ENCODE results near the gene PCYT1A. TPM values are rescaled to one million over a fixed set of nuclear protein-coding genes. Genes with fewer than 3 reads are reported as not detected.
A peak's percentile ranks its signal among the peaks of the same experiment; 100 is the strongest.
"Not testable (repeated sequence)": the region's sequence is repeated elsewhere in the genome, so short reads cannot be mapped to it uniquely, and the experiment has no call there.

Gene PCYT1A
- total RNA-seq, 1 donor from 2014 or later = 65.7 TPM

DNA sequence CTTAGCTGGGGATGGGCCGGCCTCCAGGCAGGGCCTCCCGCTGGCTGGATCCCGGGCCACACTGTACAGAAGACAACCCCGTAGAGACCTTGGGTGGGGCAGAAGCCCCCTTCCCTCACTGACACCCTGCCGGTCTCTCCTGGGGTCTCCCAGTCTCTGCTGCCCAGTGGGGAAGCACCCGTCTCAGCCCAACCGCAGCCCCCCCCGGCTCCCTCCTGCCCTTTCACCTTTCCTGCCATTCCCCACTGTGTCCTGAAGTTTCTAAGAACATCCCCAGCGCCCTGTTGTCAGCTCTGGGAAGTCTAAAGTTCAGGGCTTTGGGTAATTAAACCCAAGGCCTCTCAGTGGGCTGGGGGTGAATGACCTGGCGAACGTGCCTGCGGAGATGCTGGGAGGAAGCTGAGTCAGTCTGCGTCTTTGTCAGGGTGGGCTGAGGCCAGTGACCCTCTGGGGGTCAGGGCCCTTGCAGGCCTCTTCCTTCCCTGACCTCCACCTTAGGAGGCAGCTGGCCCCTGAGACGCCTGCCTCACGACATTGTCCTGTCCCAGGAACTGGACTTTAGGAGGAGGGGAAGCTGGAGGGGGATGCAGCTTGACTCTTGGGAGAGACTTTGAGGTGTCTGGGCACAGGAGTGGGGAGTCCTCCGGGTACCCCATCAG is 72.6 kb downstream of the PCYT1A start:
- no peak for DNase-seq (ENCODE audit: low spot score)

DNA sequence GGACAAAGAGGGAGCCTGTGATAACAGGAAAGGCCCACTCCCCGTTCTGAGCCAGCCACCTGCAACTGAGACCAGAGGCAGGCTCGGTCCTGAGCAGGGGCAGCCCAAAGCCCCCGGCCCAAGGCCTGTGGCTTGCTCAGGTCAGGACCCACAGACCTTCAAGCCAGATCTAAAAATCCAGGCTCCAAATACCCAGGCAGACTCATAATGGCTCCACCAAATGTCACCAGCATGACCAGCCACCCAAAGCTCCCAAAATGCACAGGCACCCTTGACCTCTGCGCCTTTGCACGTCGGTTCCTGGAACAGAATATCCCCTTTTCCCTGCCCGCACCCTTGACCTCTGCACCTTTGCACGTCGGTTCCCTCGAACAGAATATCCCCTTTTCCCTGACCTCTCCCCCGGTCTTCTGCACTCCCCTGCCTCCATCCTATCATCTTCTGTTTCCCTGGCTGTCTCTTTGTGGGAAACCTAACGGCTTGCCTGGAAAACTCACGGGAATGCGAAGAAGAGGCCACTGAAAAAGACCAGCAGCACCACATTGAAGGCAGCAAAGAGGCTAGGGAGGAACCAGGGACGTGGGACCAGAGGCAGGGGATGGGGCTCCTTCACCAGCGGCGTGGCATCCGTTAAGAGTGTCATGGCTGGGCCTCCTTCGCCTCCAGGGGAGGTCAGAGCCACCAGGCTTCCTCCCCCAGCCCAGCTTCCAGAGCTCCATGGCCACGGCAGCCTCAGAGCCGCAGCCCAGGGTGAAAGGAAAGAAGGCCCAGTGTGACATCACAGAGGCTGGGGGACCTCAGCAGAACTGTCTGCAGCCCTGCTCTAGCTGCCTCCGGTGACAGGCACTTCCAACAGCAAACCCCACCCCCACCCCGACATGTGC is 76.6 kb downstream of the PCYT1A start, which contains the start of gene ZDHHC19:
TSS of gene ZDHHC19 (minus strand) at position 728 of the 884 bp plus-strand sequence. CDS start at position 643, 85 bp downstream.
- DNase-seq (ENCODE audit: low spot score) = no peak

DNA sequence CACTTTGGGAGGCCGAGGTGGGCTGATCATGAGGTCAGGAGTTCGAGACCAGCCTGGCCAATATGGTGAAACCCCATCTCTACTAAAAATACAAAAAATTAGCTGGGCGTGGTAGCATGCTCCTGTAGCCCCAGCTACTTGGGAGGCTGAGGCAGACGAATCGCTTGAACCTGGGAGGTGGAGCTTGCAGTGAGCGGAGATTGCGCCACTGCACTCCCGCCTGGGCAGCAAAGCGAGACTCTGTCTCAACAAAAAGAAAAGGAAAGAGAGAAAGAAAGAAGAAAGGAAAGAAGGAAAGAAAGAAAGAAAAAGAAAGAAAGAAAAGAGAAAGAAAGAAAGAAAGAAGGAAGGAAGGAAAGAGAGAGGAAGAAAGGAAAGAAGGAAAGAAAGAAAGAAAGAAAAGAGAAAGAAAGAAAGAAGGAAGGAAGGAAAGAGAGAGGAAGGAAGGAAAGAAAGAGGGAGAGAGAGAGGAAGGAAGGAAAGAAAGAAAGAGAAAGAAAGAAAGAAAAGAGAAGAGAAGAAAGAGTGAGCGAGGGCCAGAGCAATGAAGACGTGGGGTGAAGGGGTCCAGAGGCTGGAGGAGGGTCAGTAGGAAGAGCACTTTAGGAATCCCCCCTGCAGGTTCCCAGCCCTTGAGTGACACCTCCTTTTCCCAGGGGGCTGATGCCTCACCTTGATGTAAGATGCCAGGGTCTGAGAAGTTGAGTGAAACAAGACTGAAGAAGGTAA is 77.4 kb downstream of the PCYT1A start:
- DNase-seq (ENCODE audit: low spot score) = not testable (repeated sequence)

DNA sequence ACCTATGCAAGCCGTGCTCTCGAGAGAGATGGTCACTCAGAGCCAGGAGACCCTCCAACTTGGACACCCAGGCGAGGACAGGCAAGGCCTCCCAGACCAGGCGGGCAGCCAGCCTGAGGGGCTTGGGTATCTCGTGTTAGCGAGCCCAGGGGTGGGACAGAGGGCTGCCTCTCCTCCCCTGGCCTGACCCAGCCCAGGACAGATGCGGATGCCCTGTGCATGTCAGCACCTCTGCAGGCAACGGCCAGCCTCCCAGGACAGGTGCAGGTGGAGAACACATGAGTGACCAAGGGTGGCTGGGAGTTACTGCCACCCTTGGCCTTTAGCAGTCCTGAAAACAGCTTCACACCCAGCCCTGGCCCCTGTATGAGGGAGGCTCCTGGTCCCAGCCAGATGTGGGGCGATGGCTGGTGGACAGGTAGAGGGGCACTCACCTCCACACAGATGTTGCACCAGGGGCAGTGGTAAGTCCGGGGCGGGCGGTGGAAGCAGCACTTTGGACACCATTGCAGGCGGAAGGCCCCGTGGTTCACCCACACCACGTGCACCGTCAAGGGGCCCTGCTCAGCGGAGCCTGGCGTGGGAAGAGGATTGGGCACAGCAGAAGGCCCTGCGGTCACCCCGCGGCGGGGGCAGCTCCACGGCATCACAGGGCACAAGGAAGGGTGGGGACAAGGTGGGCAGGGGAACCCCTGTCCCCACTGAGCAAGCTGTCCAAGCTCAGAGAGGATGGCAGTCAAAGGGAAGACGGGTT is 78.4 kb downstream of the PCYT1A start:
- no peak for DNase-seq (ENCODE audit: low spot score)

DNA sequence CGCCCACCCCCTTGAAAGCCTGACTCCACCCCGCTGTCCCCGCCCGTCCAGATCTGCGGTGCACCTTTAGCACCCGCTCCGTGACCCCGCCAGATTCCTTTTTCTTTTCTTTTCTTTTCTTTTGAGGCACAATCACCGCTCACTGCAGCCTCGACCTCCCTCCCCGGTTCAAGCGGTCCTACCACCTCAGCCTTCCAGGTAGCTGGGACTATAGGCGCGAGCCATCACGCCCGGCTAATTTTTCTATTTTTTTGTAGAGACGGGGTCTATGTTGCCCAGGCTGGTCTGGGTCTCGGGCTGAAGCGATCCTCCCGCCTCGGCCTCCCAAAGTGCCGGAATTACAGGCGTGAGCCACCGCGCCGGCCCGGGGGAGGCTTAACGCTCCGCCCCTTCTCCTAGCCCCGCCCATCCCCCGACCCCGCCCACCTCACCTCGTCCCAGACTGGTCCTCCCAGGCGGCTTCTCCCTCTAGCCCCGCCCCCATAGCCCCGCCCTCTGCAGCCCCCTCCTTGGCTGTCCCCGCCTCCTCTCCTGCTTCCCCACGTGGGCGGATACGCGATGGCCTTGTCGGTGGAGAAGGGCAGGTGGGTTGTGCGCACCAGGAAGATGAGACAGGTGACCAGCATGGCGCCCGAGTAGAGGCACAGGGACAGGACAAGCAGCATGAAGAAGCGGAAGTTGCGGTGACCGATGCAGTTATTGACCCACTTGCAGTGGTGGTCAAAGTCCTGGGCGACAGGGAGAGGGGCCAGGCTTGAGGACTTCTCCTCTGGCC is 79.5 kb downstream of the PCYT1A start:
- no peak for DNase-seq (ENCODE audit: low spot score)

DNA sequence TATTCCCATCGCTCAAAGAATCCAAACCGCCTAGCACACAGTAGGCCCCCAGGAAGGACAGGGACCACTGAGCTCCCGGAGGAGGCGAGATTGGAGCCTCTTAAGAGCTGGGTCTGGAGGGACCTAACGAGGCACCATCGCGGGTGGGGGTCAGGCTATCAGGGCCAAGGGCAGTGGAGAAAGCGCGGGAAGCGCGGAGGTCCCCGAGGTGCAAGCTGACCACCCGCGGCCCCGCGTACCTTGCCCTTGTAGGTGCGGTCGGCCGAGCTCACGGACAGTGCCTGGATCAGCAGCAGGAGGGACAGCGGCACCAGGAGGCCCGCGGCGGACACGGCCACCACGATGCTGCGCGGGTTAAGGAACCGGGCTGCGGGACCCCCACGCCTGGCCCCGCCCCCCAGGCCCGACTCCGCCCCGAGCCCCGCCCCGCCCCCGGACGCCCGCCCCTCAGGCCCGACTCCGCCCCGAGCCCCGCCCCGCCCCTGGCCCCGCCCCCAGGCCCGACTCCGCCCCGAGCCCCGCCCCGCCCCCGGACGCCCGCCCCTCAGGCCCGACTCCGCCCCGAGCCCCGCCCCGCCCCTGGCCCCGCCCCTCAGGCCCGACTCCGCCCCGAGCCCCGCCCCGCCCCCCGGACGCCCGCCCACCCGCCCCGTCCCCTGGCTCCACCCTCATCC is 80.2 kb downstream of the PCYT1A start:
- no peak for DNase-seq (ENCODE audit: low spot score)

DNA sequence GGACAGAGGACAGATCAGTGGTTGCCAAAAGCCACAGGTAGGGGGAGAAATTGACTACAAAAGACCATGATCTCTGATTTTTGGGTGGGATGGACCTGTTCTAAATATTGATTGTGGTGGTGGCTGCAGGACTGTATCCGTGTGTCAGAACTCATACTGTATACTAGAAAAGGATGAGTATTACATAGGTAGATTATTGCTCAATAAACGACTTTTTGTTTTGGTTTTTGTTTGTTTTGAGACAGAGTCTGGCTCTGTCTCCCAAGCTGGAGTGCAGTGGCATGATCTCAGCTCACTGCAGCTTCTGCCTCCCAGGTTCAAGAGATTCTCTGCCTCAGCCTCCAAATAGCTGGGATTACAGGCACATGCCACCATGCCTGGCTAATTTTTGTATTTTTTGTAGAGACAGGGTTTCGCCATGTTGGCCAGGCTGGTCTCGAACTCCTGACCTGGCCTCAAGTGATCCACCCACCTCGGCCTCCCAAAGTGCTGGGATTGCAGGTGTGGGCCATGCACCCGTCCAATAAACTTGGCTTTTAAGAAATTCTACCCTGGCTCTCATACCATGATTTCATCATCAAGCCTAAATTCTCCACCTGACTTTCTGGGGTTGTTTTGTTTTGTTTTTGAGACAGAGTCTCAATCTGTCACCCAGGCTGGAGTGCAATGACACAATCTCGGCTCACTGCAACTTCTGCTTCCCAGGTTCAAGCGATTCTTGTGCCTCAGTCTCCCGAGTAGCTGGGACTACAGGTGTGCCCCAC is 81.9 kb downstream of the PCYT1A start:
- DNase-seq (ENCODE audit: low spot score) = not testable (repeated sequence)

DNA sequence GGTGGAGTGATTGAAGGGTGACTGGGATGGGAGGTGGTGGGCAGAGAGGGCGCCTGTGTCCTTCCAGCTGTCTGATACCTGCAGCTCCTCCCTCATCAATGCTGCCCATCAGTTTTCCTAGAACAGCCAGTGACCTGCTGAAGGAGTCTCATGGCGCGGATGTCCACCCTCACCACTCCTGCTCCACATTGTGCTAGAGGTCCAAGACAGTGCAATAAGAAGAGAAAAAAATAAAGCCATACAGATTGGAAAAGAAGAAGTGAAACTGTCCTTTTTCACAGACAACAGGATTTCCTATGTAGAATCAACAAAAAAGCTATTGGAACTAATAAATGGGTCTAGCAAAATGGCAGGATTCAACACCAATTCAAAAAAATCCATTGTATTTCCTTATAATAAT is 83.7 kb downstream of the PCYT1A start:
- DNase-seq (ENCODE audit: low spot score) = no peak

DNA sequence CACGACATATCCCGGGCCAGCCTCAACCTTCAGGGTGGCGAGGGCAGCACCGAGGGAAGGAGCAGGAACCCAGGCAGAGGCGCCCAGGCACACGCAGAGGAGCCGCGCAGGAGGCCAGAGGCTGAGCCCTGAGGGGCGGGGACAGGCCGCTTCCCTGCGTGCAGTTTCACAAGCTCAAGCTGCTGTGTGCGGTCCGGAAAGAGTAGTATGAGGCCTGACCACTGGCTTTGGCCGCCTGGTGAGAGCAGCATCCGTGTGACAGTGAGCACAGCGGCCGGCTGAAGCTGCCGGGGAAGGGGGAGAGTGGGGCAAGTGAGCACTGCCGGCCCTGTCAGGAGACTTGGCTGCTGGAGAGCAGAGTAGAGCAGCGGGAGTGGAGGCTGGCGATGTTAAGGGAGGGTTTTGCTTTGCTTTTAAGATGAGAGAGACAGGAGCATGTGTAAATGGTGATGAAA is 85.0 kb downstream of the PCYT1A start:
- peak; percentile 60 for DNase-seq (ENCODE audit: low spot score)

DNA sequence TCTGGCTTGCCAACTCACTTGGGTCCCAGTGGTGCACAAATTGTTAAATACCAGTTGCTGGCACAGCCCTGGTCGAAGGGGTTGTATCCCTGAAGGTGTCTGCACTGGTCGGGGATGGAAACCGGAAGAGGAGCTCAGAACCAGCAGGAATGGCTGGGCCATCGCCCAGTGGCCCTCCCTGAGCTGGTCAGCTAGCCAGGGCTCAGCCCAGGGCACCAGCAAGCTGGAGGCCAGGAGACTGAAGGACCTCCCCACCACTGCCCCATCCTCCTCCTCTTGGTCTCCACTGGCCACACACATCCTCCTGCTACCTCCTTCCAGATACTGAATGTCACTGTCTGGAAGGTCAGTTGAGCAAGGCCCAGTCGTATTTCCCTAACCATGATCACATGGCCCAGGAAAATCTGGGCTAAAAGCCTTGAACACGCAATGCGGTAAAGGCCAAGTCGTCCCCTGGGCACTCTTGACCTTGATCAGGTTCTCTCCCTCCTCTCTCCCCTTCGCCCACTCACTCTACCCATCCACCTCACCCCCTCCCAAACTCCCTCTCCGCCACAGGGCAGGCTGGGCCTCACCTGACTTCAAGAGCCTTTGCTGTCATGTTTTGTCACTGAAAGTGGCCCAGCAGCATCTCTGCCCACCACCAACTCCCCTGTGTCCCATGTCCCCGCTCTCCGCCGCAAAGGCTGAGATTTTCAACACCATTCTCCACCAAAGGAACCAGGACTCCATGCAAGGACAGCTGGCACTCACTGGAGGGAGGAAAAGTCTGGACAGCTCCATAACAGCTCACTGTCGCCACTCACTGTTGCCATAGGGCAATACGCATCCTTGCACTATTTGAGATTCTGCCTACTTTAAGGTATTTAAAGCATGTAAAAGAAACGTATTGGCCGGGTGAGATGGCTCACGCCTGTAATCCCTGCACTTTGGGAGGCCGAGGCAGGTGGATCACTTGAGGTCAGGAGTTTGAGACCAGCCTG is 88.5 kb downstream of the PCYT1A start:
- no peak for DNase-seq (ENCODE audit: low spot score)

DNA sequence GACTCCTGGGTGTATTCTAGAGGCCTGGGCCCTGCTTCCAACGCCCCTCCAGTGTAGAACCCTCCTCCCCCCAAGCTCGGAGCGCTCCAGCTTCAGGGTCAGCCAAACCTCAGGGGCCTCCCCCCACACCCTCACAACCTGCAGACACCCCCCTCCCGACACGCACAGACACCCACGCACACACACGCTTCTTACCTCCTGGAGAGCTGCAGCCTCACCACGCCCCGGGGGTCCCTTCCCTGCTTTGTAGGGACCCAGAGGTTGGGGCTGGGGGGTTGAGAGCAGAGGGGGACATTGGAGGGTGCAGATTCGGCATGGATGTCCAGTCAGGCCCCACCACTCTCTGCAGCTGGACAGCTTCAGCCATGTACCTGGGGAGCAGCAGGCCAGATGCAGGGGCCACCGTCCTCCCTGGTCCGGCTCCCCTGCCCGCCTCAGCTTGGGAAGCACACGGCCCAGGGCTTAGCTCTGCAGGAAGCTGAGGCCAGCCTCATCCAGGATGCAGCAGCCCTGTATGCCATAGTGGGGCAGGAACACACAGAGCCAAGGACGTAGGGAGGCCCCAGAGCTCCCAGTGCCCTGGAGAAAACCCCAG is 89.3 kb downstream of the PCYT1A start:
- no peak for DNase-seq (ENCODE audit: low spot score)

DNA sequence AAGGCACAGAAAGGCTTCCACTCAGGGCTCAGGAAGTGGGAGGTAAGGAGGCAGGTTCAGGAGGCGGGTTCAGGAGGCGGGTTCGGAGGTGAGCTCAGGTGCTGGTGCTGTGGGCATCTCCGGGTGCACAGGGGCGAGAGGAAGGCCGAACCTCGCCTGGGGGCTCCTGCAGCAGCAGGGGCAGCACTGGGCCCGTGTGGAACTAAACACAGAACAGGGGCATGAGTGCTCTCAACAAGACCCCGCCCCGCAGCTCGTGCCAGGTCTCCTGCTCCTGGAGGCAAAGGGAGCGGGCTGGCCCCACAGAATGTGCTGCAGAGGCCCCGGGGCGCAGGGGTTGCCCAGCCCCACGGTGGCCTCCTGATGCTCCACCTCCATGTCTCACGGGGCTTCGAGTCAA is 90.0 kb downstream of the PCYT1A start:
- no peak for DNase-seq (ENCODE audit: low spot score)

DNA sequence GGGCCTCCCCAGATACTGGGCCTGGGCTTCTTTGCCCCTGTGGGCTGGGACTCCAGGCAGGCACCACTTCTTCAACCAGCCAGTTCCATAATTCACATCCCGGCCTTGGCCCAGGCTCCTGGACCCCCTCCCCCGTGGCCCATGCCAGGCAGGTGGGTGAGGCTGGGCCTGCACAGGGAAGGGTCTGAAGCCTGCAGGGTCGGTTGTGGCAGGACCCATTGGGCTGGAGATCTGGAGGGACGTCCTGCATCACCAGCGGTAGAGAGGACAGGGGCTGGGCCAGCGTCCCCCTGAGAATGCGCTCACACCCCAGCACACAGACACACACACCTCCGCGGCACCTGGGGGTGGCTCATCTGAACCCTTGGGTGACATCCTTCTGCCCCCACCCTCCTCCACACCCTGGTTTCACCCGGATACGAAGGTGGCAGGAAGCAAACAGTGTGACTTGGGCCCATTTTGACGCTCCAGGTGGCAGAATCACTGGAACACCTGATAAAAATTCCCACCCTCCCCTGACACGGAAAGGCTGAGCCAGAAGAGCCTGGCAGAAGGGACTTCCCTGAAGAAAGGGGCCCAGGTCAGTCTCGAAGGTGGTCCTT is 91.8 kb downstream of the PCYT1A start:
- DNase-seq (ENCODE audit: low spot score) = no peak

DNA sequence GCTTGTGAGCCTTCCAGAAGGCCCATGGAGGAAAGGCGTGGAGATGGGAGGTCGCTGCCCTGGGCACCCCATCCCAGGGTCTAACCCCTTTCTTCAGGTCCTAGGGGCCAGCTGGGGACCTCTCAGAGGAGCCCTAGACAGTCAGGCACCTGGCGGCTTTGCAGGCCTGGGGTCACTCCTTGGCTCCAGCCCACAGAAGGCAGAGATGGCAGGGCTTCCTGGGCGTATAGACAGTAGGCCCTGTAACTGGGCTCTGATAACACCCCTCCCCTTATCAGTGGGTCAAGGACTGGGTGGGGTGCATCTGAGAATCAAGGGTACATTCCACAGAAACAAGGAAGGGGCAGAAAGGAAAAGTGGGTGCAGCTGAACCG is 93.0 kb downstream of the PCYT1A start:
- DNase-seq (ENCODE audit: low spot score) = no peak

DNA sequence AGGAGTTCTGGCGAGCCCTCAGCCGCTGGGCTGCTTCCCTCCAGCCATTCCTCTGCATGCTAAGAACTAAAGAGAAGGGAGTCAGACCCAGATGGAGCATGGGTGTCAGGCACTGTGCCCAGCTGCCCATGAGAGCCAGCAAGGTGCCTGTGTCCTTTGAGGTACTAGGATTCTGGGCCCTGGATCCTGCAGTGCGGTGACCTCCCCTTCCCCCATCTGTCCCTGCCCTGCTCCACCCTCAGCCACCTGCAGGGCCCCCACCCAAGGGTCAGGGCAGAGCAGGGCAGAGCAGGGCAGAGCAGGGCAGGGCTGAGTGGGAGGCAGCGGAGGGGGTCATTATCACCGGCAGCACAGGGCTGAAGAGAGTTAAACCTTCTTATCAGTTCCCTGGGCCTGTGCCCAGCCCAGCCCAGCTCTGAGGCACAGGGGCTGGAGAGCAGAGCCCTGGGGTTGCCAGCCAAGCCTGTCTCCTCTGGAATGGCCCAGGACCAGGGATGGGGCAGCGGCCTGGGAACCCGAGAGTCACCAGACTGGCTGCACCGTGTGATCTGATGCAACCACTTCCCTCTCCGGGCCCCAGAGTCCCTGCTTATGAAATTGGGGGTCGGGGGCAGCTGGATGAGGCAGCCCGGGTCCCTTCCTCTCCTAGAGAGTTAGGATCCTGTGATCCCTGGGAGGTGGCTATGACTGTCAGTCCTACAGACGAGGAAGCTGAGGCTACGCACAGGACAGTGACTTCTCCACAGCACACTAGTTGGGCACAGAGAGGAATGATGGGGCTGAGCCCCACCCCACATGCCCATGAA is 93.6 kb downstream of the PCYT1A start:
- no peak for DNase-seq (ENCODE audit: low spot score)

DNA sequence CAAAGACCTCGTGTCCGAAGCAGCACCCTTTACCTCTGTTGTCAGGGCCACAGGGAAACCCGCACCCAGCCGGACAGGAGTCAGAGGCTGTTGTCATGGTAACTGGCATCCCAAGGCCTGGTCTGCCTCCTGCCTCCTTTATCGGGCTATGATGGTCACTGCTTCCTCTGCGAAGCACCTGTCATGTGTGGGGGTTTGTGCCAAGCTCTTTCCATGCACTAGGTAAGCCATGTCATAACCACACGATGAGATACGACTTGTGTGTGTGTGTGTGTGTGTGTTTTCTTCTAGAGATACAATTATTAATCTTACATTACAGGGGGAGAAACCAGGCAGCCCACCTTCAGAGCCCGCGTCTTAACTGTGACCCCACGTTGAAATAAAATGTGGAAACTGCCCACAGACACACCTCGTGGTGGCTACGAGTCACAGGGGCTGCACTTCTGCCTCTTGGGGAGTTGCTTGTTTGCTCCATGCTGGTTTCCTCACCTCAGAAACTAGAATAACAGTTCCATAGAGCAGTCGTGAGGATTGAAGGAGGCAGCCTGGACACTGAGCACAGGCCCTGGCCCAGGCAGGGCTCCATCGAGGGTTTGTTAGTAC is 94.3 kb downstream of the PCYT1A start:
- no peak for DNase-seq (ENCODE audit: low spot score)
